MM.1S (cell line): ENCODE measurements around the gene DCAF8L2.
"Not testable (repeated sequence)": the region's sequence is repeated elsewhere in the genome, so short reads cannot be mapped to it uniquely, and the experiment has no call there.

Experiments used
- CTCF ChIP-seq: fragments of 300-600 bp; sonication (generic); IDR thresholded peaks from 2 replicates; pipeline ENCODE4 v1.5.1; 2016; ENCODE audit warnings: antibody characterized with exemption, low read length, mixed read lengths
- EZH2 ChIP-seq: fragments of 300-600 bp; sonication (generic); optimal IDR thresholded peaks from 2 replicates; pipeline ENCODE3; 2017; ENCODE audit warnings: low read depth, mild to moderate bottlenecking, antibody characterized with exemption, low read length, mixed read lengths

GRCh38 chrX:27743521-27743920, 153.4 kb downstream of the DCAF8L2 start:
- TF ChIP-seq EZH2, CTCF: not testable (repeated sequence)
